ENCODE measurements around the gene MT2A.

DNA sequence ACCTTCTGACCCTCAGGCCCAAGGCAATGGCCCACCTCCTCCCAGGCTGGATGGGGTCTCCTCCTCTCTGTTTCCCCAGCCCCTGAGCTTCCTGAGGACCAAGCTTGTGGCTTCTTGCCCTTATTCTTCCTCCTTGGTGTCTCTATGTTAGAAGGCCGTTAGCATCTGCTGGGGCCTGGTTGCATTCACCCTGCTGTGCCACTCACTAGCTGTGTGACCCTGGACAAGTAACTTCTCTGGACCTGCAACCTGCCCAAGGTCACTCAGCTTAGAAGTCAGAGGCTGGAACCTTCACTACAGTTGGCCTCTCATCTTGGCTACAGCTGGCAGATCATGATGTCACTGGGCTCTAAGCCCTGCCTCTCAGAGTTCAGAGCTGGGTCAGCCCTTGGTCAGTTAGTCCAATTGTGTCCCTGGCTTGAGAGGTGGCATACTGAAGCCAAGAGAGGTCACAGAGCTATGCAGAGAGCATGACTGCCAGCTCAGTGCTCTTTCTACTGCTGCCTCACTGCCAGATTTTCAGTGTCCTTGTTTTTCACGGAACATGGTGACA lies 3.0 kb downstream of the MT2A start:
- TF ChIP-seq CTCF (IDR thresholded peaks at IDR 0.05): no peak
- TF ChIP-seq POLR2A (IDR thresholded peaks at IDR 0.05): no peak
